Esophagus muscularis mucosa (tissue), 4 donors: ENCODE results near the gene LTBP2.

Experiments used
- EP300 ChIP-seq: sonication (generic); formaldehyde crosslinking; IDR thresholded peaks from one replicate; pipeline ENCODE4 v1.6.1; 2017; ENCODE audit warnings: antibody characterized with exemption
- POLR2A ChIP-seq: fragments of 450-650 bp; IDR thresholded peaks from one replicate; pipeline ENCODE4 v1.6.1; 2017; ENCODE audit warnings: antibody characterized with exemption, moderate library complexity, mild to moderate bottlenecking, low read depth
- POLR2AphosphoS5 ChIP-seq, 2 donors: sonication (generic); formaldehyde crosslinking; IDR thresholded peaks; one replicate each; pipeline ENCODE4 v1.6.1; 2017; ENCODE audit warnings: antibody characterized with exemption in 2 of 2
- TF ChIP-seq, protein P1 (sequence below), 3 experiments: fragments of 200-600 bp in 2 of 3; fragments of 450-650 bp in 1 of 3; sonication (generic) in 2 of 3; IDR thresholded peaks; one replicate each; pipeline ENCODE4 v1.5.1; 2017 to 2019; ENCODE audit warnings: antibody characterized with exemption in 3 of 3, mild to moderate bottlenecking in 2 of 3, moderate library complexity in 1 of 3

DNA sequence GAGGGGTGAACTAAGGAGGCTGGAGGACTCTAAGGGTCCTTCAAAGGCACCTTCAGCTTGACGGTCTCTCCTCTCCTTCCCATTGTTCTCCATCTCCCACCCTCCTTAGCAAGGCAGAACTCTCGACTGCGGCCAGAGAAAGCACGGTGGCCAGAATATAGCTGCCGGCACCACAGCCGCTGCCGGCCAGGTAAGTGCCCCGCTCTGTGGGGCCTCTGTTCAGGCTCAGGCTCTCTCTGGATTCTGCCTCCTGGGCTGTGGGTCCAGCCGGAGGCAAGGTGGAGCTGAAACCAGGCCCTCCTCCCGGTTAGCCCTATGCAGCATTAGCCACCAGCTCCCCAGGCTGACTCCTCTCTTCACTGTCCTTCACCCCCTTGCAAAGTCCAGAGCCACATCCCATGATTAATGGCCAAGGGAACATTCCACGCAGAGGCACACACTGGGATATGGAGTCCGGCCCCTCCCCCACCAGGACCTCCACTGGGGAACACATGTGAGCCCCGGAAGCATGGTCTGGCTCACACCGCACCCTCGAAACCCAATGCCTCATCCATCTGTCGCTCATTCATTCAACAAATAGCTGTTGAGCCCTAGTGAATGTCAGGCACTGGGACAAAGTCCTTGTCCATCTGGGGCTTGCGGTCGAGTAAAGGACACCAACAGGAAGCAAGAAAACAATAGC lies 25.2 kb downstream of the LTBP2 start:
- TF ChIP-seq POLR2A: no peak
- TF ChIP-seq POLR2AphosphoS5 (IDR thresholded peaks at IDR 0.05): no peak
- TF ChIP-seq, protein P1, sequence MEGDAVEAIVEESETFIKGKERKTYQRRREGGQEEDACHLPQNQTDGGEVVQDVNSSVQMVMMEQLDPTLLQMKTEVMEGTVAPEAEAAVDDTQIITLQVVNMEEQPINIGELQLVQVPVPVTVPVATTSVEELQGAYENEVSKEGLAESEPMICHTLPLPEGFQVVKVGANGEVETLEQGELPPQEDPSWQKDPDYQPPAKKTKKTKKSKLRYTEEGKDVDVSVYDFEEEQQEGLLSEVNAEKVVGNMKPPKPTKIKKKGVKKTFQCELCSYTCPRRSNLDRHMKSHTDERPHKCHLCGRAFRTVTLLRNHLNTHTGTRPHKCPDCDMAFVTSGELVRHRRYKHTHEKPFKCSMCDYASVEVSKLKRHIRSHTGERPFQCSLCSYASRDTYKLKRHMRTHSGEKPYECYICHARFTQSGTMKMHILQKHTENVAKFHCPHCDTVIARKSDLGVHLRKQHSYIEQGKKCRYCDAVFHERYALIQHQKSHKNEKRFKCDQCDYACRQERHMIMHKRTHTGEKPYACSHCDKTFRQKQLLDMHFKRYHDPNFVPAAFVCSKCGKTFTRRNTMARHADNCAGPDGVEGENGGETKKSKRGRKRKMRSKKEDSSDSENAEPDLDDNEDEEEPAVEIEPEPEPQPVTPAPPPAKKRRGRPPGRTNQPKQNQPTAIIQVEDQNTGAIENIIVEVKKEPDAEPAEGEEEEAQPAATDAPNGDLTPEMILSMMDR (IDR thresholded peaks at IDR 0.05): no peak
- TF ChIP-seq EP300: no peak
